Vagina (tissue), 2 donors: ENCODE measurements around the gene SHLD2.
"Not testable (repeated sequence)": the region's sequence is repeated elsewhere in the genome, so short reads cannot be mapped to it uniquely, and the experiment has no call there.

Experiments used
- CTCF ChIP-seq, 3 experiments: fragments of 450-650 bp in 2 of 3; fragments of 200-600 bp in 1 of 3; sonication (generic) in 1 of 3; IDR thresholded peaks; one replicate each; pipeline ENCODE4 v1.5.1; 2017 to 2019; ENCODE audit warnings: antibody characterized with exemption in 3 of 3, mild to moderate bottlenecking in 2 of 3, moderate library complexity in 2 of 3
- POLR2A ChIP-seq, 2 donors: fragments of 450-650 bp; IDR thresholded peaks; one replicate each; pipeline ENCODE4 v1.6.1; 2017; ENCODE audit warnings: antibody characterized with exemption in 2 of 2, mild to moderate bottlenecking in 2 of 2, moderate library complexity in 2 of 2
- POLR2AphosphoS5 ChIP-seq, 2 donors: sonication (generic); formaldehyde crosslinking; IDR thresholded peaks; one replicate each; pipeline ENCODE4 v1.9.0; 2017; ENCODE audit warnings: antibody characterized with exemption in 2 of 2, mild to moderate bottlenecking in 2 of 2, low read depth in 1 of 2; ENCODE audit not compliant: insufficient read depth in 1 of 2

- not testable (repeated sequence) for TF ChIP-seq POLR2AphosphoS5 (IDR thresholded peaks at IDR 0.05; ENCODE audit: insufficient read depth in 1 of 2, low read depth in 1 of 2); CTCF (IDR thresholded peaks at IDR 0.05); POLR2A (IDR thresholded peaks at IDR 0.05)
Observed at GRCh38 chr10:87081574-87081973, 13.4 kb upstream of the SHLD2 start.
